HCT116 (cell line): ENCODE data around the gene GABRP. TPM values are rescaled to one million over a fixed set of nuclear protein-coding genes. Genes with fewer than 3 reads are reported as not detected.

Experiments used
- CEBPB ChIP-seq: IDR thresholded peaks from 2 replicates; pipeline ENCODE4 v1.6.1; 2012; ENCODE audit warnings: low read depth
- EGR1 ChIP-seq: IDR thresholded peaks from 2 replicates; pipeline ENCODE4 v1.6.1; 2012; ENCODE audit warnings: low read depth
- ELF1 ChIP-seq: IDR thresholded peaks from 2 replicates; pipeline ENCODE4 v1.6.1; 2012; ENCODE audit warnings: low read depth, borderline replicate concordance
- EZH2 ChIP-seq: fragments of 200-600 bp; sonication (generic); IDR thresholded peaks from 2 replicates; pipeline ENCODE4 v1.6.1; 2017; ENCODE audit warnings: antibody characterized with exemption, mixed run types
- FOSL1 ChIP-seq: IDR thresholded peaks from 2 replicates; pipeline ENCODE4 v1.6.1; 2012; ENCODE audit warnings: low read depth
- SRF ChIP-seq: IDR thresholded peaks from 2 replicates; pipeline ENCODE4 v1.6.1; 2012; ENCODE audit warnings: low read depth
- ZBTB33 ChIP-seq: IDR thresholded peaks from 2 replicates; pipeline ENCODE4 v1.6.1; 2011; ENCODE audit warnings: mild to moderate bottlenecking, low read length, moderate library complexity; ENCODE audit not compliant: insufficient replicate concordance; ENCODE audit errors: extremely low read depth
- ZNF274 ChIP-seq: fragments of 200-500 bp; sonication (Bioruptor generic); IDR thresholded peaks from 2 replicates; pipeline ENCODE4 v1.6.1; 2014; ENCODE audit warnings: mild to moderate bottlenecking, low read depth, low read length, inconsistent platforms
- total RNA-seq: library from RNA; stranded (reverse); gene quantifications from one replicate; pipeline ENCODE4 v1.2.1, GENCODE V29; 2021; ENCODE audit not compliant: unreplicated experiment
- TF ChIP-seq, protein P1 (sequence below): IDR thresholded peaks from 2 replicates; pipeline ENCODE4 v1.6.1; 2012; ENCODE audit warnings: low read depth
- TF ChIP-seq, protein P2 (sequence below): IDR thresholded peaks from 2 replicates; pipeline ENCODE4 v1.6.1; 2012

Gene GABRP
- total RNA-seq, 1 experiment from 2014 or later: not detected

GRCh38 chr5:170773024-170773985 lies 10.2 kb upstream of the GABRP start (continued):
- TF ChIP-seq, protein P1, sequence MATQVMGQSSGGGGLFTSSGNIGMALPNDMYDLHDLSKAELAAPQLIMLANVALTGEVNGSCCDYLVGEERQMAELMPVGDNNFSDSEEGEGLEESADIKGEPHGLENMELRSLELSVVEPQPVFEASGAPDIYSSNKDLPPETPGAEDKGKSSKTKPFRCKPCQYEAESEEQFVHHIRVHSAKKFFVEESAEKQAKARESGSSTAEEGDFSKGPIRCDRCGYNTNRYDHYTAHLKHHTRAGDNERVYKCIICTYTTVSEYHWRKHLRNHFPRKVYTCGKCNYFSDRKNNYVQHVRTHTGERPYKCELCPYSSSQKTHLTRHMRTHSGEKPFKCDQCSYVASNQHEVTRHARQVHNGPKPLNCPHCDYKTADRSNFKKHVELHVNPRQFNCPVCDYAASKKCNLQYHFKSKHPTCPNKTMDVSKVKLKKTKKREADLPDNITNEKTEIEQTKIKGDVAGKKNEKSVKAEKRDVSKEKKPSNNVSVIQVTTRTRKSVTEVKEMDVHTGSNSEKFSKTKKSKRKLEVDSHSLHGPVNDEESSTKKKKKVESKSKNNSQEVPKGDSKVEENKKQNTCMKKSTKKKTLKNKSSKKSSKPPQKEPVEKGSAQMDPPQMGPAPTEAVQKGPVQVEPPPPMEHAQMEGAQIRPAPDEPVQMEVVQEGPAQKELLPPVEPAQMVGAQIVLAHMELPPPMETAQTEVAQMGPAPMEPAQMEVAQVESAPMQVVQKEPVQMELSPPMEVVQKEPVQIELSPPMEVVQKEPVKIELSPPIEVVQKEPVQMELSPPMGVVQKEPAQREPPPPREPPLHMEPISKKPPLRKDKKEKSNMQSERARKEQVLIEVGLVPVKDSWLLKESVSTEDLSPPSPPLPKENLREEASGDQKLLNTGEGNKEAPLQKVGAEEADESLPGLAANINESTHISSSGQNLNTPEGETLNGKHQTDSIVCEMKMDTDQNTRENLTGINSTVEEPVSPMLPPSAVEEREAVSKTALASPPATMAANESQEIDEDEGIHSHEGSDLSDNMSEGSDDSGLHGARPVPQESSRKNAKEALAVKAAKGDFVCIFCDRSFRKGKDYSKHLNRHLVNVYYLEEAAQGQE: no peak
- no peak for TF ChIP-seq ZNF274
- no peak for TF ChIP-seq ELF1
- no peak for TF ChIP-seq EGR1
- TF ChIP-seq CEBPB: no peak
- TF ChIP-seq SRF: no peak
- TF ChIP-seq, protein P2, sequence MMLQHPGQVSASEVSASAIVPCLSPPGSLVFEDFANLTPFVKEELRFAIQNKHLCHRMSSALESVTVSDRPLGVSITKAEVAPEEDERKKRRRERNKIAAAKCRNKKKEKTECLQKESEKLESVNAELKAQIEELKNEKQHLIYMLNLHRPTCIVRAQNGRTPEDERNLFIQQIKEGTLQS: no peak
- TF ChIP-seq EZH2: no peak
- no peak for TF ChIP-seq ZBTB33
- no peak for TF ChIP-seq FOSL1
